GM12878 (cell line): ENCODE results near the gene AP5Z1. TPM values are rescaled to one million over a fixed set of nuclear protein-coding genes. Genes with fewer than 3 reads are reported as not detected.

Source experiments
- ATAC-seq: fragments of 200-7000 bp; cut with Tn5 transposase; 3 replicates; pipeline ENCODE4 v1.9.1; 2020; ENCODE audit warnings: mild to moderate bottlenecking, moderate library complexity
- BruUV-seq: library from RNA; stranded (reverse); fragments of 400-500 nt; replicated peaks from 2 replicates; lab custom pipeline; 2021; lab: Mats Ljungman, UMichigan
- CTCF ChIA-PET: fragments of 300-600 bp; sonication (Branson Sonifier 250); formaldehyde crosslinking; extraction: SDS; loops from one replicate; lab custom pipeline; 2021; ENCODE audit warnings: inconsistent platforms; lab: Yijun Ruan, JAX
- POLR2A ChIA-PET: fragments of 350-600 bp; formaldehyde crosslinking; extraction: SDS; loops from one replicate; lab custom pipeline; 2021; ENCODE audit warnings: inconsistent platforms; lab: Charles Lee
- RAD21 ChIA-PET: fragments of 300-600 bp; sonication (Branson Sonifier 250); formaldehyde crosslinking; loops from one replicate; lab custom pipeline; 2023; ENCODE audit warnings: antibody characterized with exemption; ENCODE audit not compliant: unreplicated experiment; lab: Charles Lee
- SMC1A ChIA-PET: fragments of 300-600 bp; sonication (Branson Sonifier 250); formaldehyde crosslinking; loops from one replicate; lab custom pipeline; 2023; ENCODE audit not compliant: unreplicated experiment, uncharacterized antibody; lab: Charles Lee
- DNase-seq: peaks from one replicate; pipeline ENCODE4 v3.0.0-alpha.2; 2011; ENCODE audit warnings: low read depth, low spot score
- FAIRE-seq: peaks from 3 replicates; lab custom pipeline; 2011; peaks lifted over from hg19 to GRCh38; lab: Jason Lieb, UNC
- H2AFZ ChIP-seq: 2 replicates; pipeline ENCODE4 v1.6.0; 2011; ENCODE audit warnings: low read depth, low read length, control low read depth; ENCODE audit not compliant: control insufficient read depth
- H3K27ac ChIP-seq: 2 replicates; pipeline ENCODE4 v1.5.1; 2011; ENCODE audit warnings: control low read depth; ENCODE audit not compliant: control insufficient read depth, insufficient read depth
- H3K27me3 ChIP-seq, 2 experiments: replicated peaks in 1 of 2; 2 replicates each; pipeline versions ENCODE4 v1.6.0 to v1.6.1; 2011; ENCODE audit warnings: low read length in 1 of 2; ENCODE audit not compliant: control insufficient read depth in 2 of 2, insufficient read depth in 2 of 2
- H3K36me3 ChIP-seq, 2 experiments: 2 replicates each; pipeline ENCODE4 v1.5.1; 2011; ENCODE audit warnings: low read length in 1 of 2; ENCODE audit not compliant: control insufficient read depth in 2 of 2, insufficient read depth in 2 of 2
- H3K4me1 ChIP-seq: 2 replicates; pipeline ENCODE4 v1.6.1; 2011; ENCODE audit warnings: mild to moderate bottlenecking, low read length, moderate library complexity, mixed read lengths; ENCODE audit not compliant: control insufficient read depth, insufficient read depth
- H3K4me2 ChIP-seq: 2 replicates; pipeline ENCODE4 v1.6.0; 2011; ENCODE audit warnings: control low read depth; ENCODE audit not compliant: control insufficient read depth, insufficient read depth
- H3K4me3 ChIP-seq: fragments of 200-600 bp; sonication (generic); 2 replicates; pipeline ENCODE4 v1.5.1; 2016
- H3K79me2 ChIP-seq: 2 replicates; pipeline ENCODE4 v1.6.0; 2011; ENCODE audit warnings: low read length; ENCODE audit not compliant: control insufficient read depth, insufficient read depth
- H3K9ac ChIP-seq: 2 replicates; pipeline ENCODE4 v1.8.0; 2011; ENCODE audit warnings: low read length, control low read depth, mixed read lengths; ENCODE audit not compliant: control insufficient read depth, insufficient read depth
- H3K9me3 ChIP-seq: replicated peaks from 3 replicates; pipeline ENCODE4 v1.5.1; 2011; ENCODE audit warnings: mild to moderate bottlenecking, low read length; ENCODE audit not compliant: control insufficient read depth, insufficient read depth
- H4K20me1 ChIP-seq: 2 replicates; pipeline ENCODE4 v1.6.0; 2011; ENCODE audit not compliant: control insufficient read depth, insufficient read depth
- BCL3 ChIP-seq: IDR thresholded peaks from 2 replicates; pipeline ENCODE4 v1.6.1; 2011; ENCODE audit warnings: borderline replicate concordance, low read depth, mild to moderate bottlenecking, moderate library complexity, low read length; ENCODE audit not compliant: insufficient read depth, poor library complexity, severe bottlenecking
- ELK1 ChIP-seq: IDR thresholded peaks from 2 replicates; pipeline ENCODE4 v1.6.1; 2012; ENCODE audit warnings: low read depth, low read length, improper control_type of control experiment
- KLF5 ChIP-seq: fragments of 450-650 bp; IDR thresholded peaks from 2 replicates; pipeline ENCODE4 v1.6.1; 2014; ENCODE audit warnings: mild to moderate bottlenecking; ENCODE audit not compliant: partially characterized antibody
- MAX ChIP-seq: IDR thresholded peaks from 2 replicates; pipeline ENCODE4 v1.6.1; 2012; ENCODE audit warnings: low read depth, low read length, improper control_type of control experiment
- POLR2AphosphoS5 ChIP-seq: IDR thresholded peaks from 2 replicates; pipeline ENCODE4 v1.6.1; 2011; ENCODE audit warnings: mild to moderate bottlenecking, low read length, inconsistent platforms
- RFX5 ChIP-seq: IDR thresholded peaks from 2 replicates; pipeline ENCODE4 v1.6.1; 2011; ENCODE audit warnings: low read depth, low read length, improper control_type of control experiment
- TBL1XR1 ChIP-seq: IDR thresholded peaks from 2 replicates; pipeline ENCODE4 v1.6.1; 2012; ENCODE audit warnings: low read depth, low read length, improper control_type of control experiment
- ZNF24 ChIP-seq: fragments of 450-650 bp; IDR thresholded peaks from 2 replicates; pipeline ENCODE4 v1.6.1; 2017; ENCODE audit warnings: antibody characterized with exemption, mild to moderate bottlenecking
- WGBS: methylation state at CpG from one replicate; pipeline ENCODE4 v1.1.6; 2016; ENCODE audit warnings: low lambda C conversion rate; ENCODE audit not compliant: insufficient replicate concordance, insufficient coverage; ENCODE audit errors: missing lambda C conversion rate; 5-methylcytosine and 5-hydroxymethylcytosine counted together
- in situ Hi-C: fragments of 300-500 bp; cut with MboI; formaldehyde crosslinking; loops from 9 replicates; pipeline ENCODE4 v1.14.3; 2018; ENCODE audit warnings: mixed read lengths
- intact Hi-C: fragments of 100-400 bp; cut with micrococcal nuclease; formaldehyde crosslinking; loops from one replicate; pipeline ENCODE4 v1.14.2; 2022; ENCODE audit not compliant: unreplicated experiment
- polyA plus RNA-seq, 11 experiments: library from polyadenylated mRNA; depleted of rRNA in 4 of 11; unstranded in 6 of 11; stranded (reverse) in 5 of 11; fragments of >200 nt; fragmentation: Nextera tagmentation in 4 of 11; fragmentation: Illumina TruSeq in 1 of 11; extraction: Ambion mirVana in 4 of 11; extraction: Trizol in 1 of 11; gene quantifications; 1 replicate in 1 of 11; 2 replicates in 10 of 11; pipeline versions ENCODE4 v1.2.1 to v1.2.3, GENCODE V29; 2011 to 2016; ENCODE audit warnings: inconsistent platforms in 2 of 11, missing spikeins in 2 of 11, low read depth in 1 of 11
- total RNA-seq, 4 experiments: library from RNA; depleted of rRNA in 3 of 4; stranded (reverse); fragments of >200 nt in 3 of 4; fragmentation: Illumina TruSeq in 1 of 4; extraction: Trizol in 1 of 4; gene quantifications; 2 replicates each; pipeline versions ENCODE4 v1.2.1 to v1.2.3, GENCODE V29; 2013 to 2021
- TF ChIP-seq, protein P1 (sequence below): fragments of 150-350 bp; IDR thresholded peaks from 2 replicates; pipeline ENCODE4 v1.6.1; 2016; ENCODE audit warnings: low read depth, low read length

AP5Z1 gene
- total and polyA plus RNA-seq, 10 of the 15 experiments (the other 5 are each of a cell fraction or from before 2014, with no cell fraction given) = 0.37 to 43.4 (median 19.4) TPM

DNA sequence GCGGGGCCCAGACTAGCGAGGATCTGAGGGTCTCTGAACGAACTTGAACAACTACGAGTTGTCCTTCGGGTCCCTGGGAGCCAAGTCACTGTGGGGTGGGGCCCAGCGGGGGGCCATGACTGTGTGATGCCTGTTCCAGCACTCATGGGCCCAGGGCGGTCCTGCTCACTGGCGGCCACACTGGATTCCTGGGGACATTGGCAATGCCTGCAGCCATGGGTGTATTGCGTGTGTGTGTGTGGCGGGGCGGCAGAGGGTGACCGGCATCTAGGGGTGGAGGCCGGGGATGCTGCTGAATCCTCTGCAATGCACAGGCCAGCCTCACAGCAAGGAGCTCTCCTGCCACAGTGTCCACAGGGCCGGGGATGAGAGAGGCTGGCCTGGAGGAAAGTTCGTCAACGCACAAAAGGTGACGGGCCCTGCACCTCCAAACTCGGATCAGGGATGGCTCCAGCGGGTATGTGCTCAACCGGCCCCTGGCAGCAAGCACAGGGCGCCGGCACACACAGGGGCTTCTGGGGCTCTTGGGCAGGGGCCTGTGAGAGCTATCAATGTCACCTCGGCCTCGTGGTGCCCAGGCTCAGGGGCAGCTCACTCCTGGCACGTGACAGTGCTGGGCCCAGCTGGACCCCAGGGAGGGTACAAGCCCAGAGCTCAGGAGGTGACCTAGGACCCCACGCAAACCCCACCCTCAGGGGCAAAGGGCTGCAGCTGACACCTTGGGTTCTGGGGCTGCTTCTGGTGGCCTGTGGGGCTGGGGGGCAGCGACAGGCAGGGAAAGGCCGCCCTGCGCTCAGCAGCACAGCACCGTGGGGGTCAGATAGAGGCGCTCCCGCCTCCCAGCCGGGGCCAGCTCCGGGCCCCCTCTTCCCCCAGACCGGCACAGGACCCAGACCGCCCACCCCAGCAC is 58.5 kb downstream of the AP5Z1 start:
- H3K4me2 ChIP-seq = no peak overlapping the region
- ChIA-PET POLR2A (interaction anchor here (0.5 kb wide), 1 partner anchor 8 kb away, joined by 4 read pairs; no protein-coding TSS in a partner anchor), SMC1A (no interaction called here), CTCF (no interaction called here), RAD21 (no interaction called here)
- FAIRE-seq (no peak), ATAC-seq (no peak), DNase-seq (no peak)
- no peaks in the 10 kb centered on the region for H4K20me1 ChIP-seq
- H3K36me3 ChIP-seq = no peaks in the 10 kb centered on the region
- no peak overlapping the region for H3K27ac ChIP-seq
- intact Hi-C loops (no loop called here), in situ Hi-C loops (loop anchor here (5.0 kb wide), 1 partner anchor 253 kb away; no protein-coding TSS in a partner anchor)
- WGBS = 47% methylated on average over 36 of the region's 36 CpGs
- H3K9ac ChIP-seq = no peak overlapping the region
- no peaks in the 10 kb centered on the region; a peak in 1 of 4 replicates for H3K27me3 ChIP-seq
- BruUV-seq = no TSS peak
- H3K4me1 ChIP-seq = no peaks in the 10 kb centered on the region
- TF ChIP-seq ELK1 (no peak), TBL1XR1 (no peak), POLR2AphosphoS5 (no peak), MAX (no peak), RFX5 (no peak), KLF5 (no peak), ZNF24 (no peak), BCL3 (no peak)
- TF ChIP-seq, protein P1, sequence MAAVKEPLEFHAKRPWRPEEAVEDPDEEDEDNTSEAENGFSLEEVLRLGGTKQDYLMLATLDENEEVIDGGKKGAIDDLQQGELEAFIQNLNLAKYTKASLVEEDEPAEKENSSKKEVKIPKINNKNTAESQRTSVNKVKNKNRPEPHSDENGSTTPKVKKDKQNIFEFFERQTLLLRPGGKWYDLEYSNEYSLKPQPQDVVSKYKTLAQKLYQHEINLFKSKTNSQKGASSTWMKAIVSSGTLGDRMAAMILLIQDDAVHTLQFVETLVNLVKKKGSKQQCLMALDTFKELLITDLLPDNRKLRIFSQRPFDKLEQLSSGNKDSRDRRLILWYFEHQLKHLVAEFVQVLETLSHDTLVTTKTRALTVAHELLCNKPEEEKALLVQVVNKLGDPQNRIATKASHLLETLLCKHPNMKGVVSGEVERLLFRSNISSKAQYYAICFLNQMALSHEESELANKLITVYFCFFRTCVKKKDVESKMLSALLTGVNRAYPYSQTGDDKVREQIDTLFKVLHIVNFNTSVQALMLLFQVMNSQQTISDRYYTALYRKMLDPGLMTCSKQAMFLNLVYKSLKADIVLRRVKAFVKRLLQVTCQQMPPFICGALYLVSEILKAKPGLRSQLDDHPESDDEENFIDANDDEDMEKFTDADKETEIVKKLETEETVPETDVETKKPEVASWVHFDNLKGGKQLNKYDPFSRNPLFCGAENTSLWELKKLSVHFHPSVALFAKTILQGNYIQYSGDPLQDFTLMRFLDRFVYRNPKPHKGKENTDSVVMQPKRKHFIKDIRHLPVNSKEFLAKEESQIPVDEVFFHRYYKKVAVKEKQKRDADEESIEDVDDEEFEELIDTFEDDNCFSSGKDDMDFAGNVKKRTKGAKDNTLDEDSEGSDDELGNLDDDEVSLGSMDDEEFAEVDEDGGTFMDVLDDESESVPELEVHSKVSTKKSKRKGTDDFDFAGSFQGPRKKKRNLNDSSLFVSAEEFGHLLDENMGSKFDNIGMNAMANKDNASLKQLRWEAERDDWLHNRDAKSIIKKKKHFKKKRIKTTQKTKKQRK = no peak
- no peaks in the 10 kb centered on the region for H3K9me3 ChIP-seq
- no peak overlapping the region for H2AFZ ChIP-seq
- H3K79me2 ChIP-seq = no peaks in the 10 kb centered on the region
- H3K4me3 ChIP-seq = no peak overlapping the region
